HFFc6 (cell line): ENCODE data around the gene EPPIN. TPM values are rescaled to one million over a fixed set of nuclear protein-coding genes. Genes with fewer than 3 reads are reported as not detected.
A peak's percentile ranks its signal among the peaks of the same experiment; 100 is the strongest.
"Not testable (repeated sequence)": the region's sequence is repeated elsewhere in the genome, so short reads cannot be mapped to it uniquely, and the experiment has no call there.

Experiments used
- DNase-seq: peaks from one replicate; pipeline ENCODE4 v3.0.0-alpha.2; 2018
- H3K27ac Mint-ChIP-seq: 2 replicates; pipeline ENCODE4 v1.8.0; 2020; ENCODE audit warnings: mild to moderate bottlenecking, mixed read lengths
- H3K27me3 Mint-ChIP-seq: 2 replicates; pipeline ENCODE4 v1.8.0; 2021; ENCODE audit warnings: mild to moderate bottlenecking, moderate library complexity, mixed read lengths; ENCODE audit not compliant: insufficient read depth
- H3K36me3 Mint-ChIP-seq: 2 replicates; pipeline ENCODE4 v1.8.0; 2021; ENCODE audit warnings: low read depth, mixed read lengths
- H3K4me1 Mint-ChIP-seq: 2 replicates; pipeline ENCODE4 v1.8.0; 2020; ENCODE audit warnings: low read depth, mixed read lengths
- H3K4me3 Mint-ChIP-seq: 2 replicates; pipeline ENCODE4 v1.8.0; 2020; ENCODE audit warnings: mild to moderate bottlenecking, moderate library complexity, mixed read lengths
- H3K9me3 Mint-ChIP-seq: 2 replicates; pipeline ENCODE4 v1.8.0; 2020; ENCODE audit warnings: mild to moderate bottlenecking, mixed read lengths
- CTCF ChIP-seq: fragments of 200-600 bp; sonication (generic); IDR thresholded peaks from 2 replicates; pipeline ENCODE4 v1.5.0; 2021; ENCODE audit warnings: antibody characterized with exemption, mild to moderate bottlenecking
- total RNA-seq, 6 experiments: library from RNA; stranded (reverse); fragmentation: NEBNext Ultra II Directional; extraction: Animal tissue kit (Norgen Biotek cat#: 25700); gene quantifications; 2 replicates in 1 of 6; 3 replicates in 5 of 6; pipeline ENCODE4 v1.2.3, GENCODE V29; 2021

EPPIN gene
- total RNA-seq, 6 experiments from 2014 or later, result not detected

- DNase-seq, result peak; percentile 33
- H3K4me3 Mint-ChIP-seq, result no peak overlapping the region
- no peaks in the 10 kb centered on the region for H3K4me1 Mint-ChIP-seq
Observed at GRCh38 chr20:45576995-45577394, 29.8 kb upstream of the EPPIN start.

GRCh38 chr20:45575931-45576330, 28.7 kb upstream of the EPPIN start:
- TF ChIP-seq CTCF, result no peak
- Mint-ChIP-seq H3K4me3 (no peak overlapping the region), H3K4me1 (no peaks in the 10 kb centered on the region), H3K9me3 (no peaks in the 10 kb centered on the region), H3K36me3 (no peaks in the 10 kb centered on the region), H3K27me3 (peaks cover 13% of the 10 kb centered on the region), H3K27ac (no peak overlapping the region)
- no peak for DNase-seq

More at GRCh38 chr20:45576995-45577394, 29.8 kb upstream of the EPPIN start:
- TF ChIP-seq CTCF, result no peak
- no peak overlapping the region for H3K27ac Mint-ChIP-seq
- no peaks in the 10 kb centered on the region for H3K9me3 Mint-ChIP-seq
- H3K27me3 Mint-ChIP-seq, result peaks cover 13% of the 10 kb centered on the region
- no peaks in the 10 kb centered on the region for H3K36me3 Mint-ChIP-seq

- not testable (repeated sequence) for H3K9me3 Mint-ChIP-seq
Observed at GRCh38 chr20:45569650-45570049, 22.4 kb upstream of the EPPIN start.

GRCh38 chr20:45564760-45565276, 17.6 kb upstream of the EPPIN start:
- H3K27me3 Mint-ChIP-seq, result peaks cover 4% of the 10 kb centered on the region
- no peak overlapping the region for H3K27ac Mint-ChIP-seq
- TF ChIP-seq CTCF, result no peak
- no peaks in the 10 kb centered on the region for H3K4me1 Mint-ChIP-seq
- no peaks in the 10 kb centered on the region for H3K9me3 Mint-ChIP-seq
- no peak overlapping the region for H3K4me3 Mint-ChIP-seq
- DNase-seq, result no peak
- H3K36me3 Mint-ChIP-seq, result no peaks in the 10 kb centered on the region

More at GRCh38 chr20:45569650-45570049, 22.4 kb upstream of the EPPIN start:
- not testable (repeated sequence) for H3K4me3 Mint-ChIP-seq, DNase-seq, H3K4me1 Mint-ChIP-seq, H3K36me3 Mint-ChIP-seq, H3K27ac Mint-ChIP-seq, H3K27me3 Mint-ChIP-seq

GRCh38 chr20:45555198-45555597, 8.0 kb upstream of the EPPIN start:
- no peaks in the 10 kb centered on the region for H3K4me1 Mint-ChIP-seq
- peaks cover 3% of the 10 kb centered on the region for H3K27me3 Mint-ChIP-seq
- H3K4me3 Mint-ChIP-seq, result no peak overlapping the region
- H3K27ac Mint-ChIP-seq, result no peak overlapping the region
- DNase-seq, result no peak
- H3K9me3 Mint-ChIP-seq, result no peaks in the 10 kb centered on the region
- no peaks in the 10 kb centered on the region for H3K36me3 Mint-ChIP-seq
- TF ChIP-seq CTCF, result no peak

GRCh38 chr20:45552456-45552855, 5.3 kb upstream of the EPPIN start:
- Mint-ChIP-seq H3K9me3 (no peaks in the 10 kb centered on the region), H3K36me3 (no peaks in the 10 kb centered on the region)
- TF ChIP-seq CTCF, result no peak

More at GRCh38 chr20:45552456-45552855, 5.3 kb upstream of the EPPIN start:
- H3K27ac Mint-ChIP-seq, result no peak overlapping the region
- H3K27me3 Mint-ChIP-seq, result peaks cover 12% of the 10 kb centered on the region
- no peak for DNase-seq
- no peaks in the 10 kb centered on the region for H3K4me1 Mint-ChIP-seq
- H3K4me3 Mint-ChIP-seq, result no peak overlapping the region
